ENCODE results near the gene TMEM132C.

- TF ChIP-seq FOXA1 (IDR thresholded peaks at IDR 0.05) (no peak), HNF4A (conservative IDR thresholded peaks at IDR 0.05) (no peak), CTCF (IDR thresholded peaks at IDR 0.05; ENCODE audit: low read depth, low read length, missing input control) (no peak), MAX (IDR thresholded peaks at IDR 0.05) (no peak), TAF1 (conservative IDR thresholded peaks at IDR 0.05) (no peak), GABPA (IDR thresholded peaks at IDR 0.05 in 1 of 2, conservative IDR thresholded peaks at IDR 0.05 in 1 of 2) (no peak), JUND (IDR thresholded peaks at IDR 0.05) (no peak), HNF4G (IDR thresholded peaks at IDR 0.05) (no peak), SP1 (IDR thresholded peaks at IDR 0.05) (no peak), EGR1 (IDR thresholded peaks at IDR 0.05; ENCODE audit: low read depth in 2 of 2) (no peak)
- TF ChIP-seq, protein P1, sequence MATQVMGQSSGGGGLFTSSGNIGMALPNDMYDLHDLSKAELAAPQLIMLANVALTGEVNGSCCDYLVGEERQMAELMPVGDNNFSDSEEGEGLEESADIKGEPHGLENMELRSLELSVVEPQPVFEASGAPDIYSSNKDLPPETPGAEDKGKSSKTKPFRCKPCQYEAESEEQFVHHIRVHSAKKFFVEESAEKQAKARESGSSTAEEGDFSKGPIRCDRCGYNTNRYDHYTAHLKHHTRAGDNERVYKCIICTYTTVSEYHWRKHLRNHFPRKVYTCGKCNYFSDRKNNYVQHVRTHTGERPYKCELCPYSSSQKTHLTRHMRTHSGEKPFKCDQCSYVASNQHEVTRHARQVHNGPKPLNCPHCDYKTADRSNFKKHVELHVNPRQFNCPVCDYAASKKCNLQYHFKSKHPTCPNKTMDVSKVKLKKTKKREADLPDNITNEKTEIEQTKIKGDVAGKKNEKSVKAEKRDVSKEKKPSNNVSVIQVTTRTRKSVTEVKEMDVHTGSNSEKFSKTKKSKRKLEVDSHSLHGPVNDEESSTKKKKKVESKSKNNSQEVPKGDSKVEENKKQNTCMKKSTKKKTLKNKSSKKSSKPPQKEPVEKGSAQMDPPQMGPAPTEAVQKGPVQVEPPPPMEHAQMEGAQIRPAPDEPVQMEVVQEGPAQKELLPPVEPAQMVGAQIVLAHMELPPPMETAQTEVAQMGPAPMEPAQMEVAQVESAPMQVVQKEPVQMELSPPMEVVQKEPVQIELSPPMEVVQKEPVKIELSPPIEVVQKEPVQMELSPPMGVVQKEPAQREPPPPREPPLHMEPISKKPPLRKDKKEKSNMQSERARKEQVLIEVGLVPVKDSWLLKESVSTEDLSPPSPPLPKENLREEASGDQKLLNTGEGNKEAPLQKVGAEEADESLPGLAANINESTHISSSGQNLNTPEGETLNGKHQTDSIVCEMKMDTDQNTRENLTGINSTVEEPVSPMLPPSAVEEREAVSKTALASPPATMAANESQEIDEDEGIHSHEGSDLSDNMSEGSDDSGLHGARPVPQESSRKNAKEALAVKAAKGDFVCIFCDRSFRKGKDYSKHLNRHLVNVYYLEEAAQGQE (IDR thresholded peaks at IDR 0.05) = no peak
- TF ChIP-seq, protein P2, sequence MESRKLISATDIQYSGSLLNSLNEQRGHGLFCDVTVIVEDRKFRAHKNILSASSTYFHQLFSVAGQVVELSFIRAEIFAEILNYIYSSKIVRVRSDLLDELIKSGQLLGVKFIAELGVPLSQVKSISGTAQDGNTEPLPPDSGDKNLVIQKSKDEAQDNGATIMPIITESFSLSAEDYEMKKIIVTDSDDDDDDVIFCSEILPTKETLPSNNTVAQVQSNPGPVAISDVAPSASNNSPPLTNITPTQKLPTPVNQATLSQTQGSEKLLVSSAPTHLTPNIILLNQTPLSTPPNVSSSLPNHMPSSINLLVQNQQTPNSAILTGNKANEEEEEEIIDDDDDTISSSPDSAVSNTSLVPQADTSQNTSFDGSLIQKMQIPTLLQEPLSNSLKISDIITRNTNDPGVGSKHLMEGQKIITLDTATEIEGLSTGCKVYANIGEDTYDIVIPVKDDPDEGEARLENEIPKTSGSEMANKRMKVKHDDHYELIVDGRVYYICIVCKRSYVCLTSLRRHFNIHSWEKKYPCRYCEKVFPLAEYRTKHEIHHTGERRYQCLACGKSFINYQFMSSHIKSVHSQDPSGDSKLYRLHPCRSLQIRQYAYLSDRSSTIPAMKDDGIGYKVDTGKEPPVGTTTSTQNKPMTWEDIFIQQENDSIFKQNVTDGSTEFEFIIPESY (IDR thresholded peaks at IDR 0.05) = no peak
- TF ChIP-seq, protein P3, sequence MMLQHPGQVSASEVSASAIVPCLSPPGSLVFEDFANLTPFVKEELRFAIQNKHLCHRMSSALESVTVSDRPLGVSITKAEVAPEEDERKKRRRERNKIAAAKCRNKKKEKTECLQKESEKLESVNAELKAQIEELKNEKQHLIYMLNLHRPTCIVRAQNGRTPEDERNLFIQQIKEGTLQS (IDR thresholded peaks at IDR 0.05) = no peak
Observed at GRCh38 chr12:128513831-128514230, 246.9 kb downstream of the TMEM132C start.

Measured in liver (tissue), 3 donors.